ENCODE data around the gene MAP3K14.

Gene MAP3K14

DNA sequence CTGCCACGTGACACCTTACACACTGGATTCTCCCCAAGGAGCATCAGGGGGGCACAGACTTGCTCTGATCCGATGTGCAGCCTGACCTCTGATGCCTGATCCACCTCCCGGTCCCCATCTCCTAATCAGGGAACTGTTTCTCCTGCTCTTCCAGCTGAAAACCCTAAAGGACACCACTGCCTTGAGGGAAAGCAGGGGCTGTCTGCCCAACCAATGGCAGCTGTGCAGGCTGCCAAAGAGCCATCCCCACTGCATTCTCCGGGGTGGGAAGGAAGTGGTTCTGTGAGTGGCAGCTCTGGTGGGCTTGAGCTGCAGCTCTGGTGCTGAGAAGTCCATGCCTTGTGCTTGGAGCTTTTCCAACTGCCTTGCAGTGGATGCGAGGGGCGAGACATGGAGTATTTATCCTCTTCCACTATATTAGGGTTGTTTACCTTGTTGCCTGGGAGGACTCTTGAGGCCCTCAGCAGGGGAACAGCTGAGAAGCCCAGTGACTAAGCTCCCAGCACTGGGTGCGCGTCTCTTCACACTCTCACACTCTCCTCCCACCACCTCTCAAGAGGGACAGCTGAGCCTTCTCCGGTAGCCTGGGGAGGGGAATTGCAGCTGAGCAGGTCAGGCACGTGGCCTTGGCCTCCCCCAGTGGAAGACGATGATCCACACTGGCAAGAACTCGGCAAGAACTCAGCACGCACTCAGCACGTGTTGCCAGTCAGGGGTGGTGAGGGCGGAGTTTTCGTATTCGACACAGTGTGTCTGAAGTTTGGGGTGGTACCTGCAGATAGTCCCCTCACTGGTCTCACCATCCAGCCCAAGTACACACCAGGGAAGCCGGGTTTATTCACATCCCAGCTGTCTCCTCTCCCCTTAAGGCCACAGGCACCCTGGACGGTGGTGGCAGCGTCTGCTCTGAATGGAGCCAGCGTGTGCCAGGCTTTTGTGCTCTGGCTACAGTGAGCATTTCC is 33.9 kb downstream of the MAP3K14 start:
- DNase-seq (ENCODE audit: low read depth in 2 of 2), result no peak

DNA sequence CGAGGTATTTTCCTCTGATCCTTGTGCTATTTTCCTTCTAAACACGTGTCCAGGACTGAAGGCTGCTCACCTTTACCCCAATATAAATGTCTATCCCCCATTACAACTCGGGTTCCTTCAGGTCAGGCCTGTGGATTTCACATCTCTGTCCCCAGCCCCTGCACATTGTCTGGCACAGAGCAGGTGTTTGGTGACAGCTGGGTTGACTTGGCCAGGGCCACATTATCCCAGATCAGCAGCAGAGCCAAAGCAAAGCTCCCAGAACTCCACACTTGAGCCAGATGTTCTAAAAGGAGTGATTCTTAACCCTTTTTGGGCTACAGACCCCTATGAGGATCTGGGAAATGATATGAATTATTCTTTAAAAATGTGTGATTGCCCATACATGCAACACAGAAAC is 36.9 kb downstream of the MAP3K14 start:
- DNase-seq (ENCODE audit: low read depth in 2 of 2), result no peak

DNA sequence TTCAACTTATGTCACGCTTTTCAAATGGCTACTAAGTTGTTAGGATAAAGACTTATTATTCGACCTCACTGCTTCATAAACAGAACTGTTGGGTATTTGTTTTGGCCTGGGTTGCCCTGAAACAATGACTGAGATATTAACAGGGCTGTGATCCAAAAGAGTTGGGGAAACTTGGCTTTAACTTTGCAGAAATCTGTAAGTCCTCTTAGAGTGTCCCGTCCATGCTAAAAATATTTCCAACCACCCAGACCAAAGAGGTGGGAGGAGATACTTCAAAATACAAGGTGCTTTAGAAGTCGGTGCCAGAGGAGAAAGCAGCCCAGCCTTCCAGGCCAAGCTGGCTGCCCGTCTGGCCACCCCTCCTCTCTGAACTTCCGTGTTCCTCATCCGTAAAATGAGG is 38.8 kb downstream of the MAP3K14 start:
- DNase-seq (ENCODE audit: low read depth in 2 of 2), result no peak

DNA sequence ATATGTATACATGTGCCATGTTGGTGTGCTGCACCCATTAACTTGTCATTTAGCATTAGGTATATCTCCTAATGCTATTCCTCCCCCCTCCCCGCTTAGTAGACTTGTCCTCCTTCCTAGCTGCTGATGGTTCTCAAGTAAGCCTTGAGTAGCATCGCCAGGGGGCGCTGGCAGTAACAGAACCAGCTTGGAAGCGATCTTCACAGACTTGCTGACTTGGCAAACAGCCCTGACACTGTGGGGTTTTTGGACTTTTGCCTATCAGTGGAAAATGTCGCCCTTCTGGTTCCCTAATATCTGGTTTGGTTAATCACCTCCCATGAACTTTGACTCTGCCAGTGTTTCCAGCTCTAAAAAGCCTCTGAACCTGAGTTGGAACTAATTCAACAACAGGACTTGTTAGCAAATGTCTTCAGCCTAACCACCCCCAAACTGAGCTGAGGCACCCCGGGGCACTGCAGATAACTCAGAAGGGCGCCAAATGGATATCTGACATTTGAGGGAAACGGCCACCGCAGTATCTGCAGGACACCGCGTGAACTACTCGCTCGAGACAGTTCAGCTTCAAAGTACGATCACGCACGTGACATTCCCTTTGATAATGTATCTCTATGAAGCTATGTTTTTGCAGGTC is 39.5 kb downstream of the MAP3K14 start:
- DNase-seq (ENCODE audit: low read depth in 2 of 2), result peak; percentile 76 to 84

DNA sequence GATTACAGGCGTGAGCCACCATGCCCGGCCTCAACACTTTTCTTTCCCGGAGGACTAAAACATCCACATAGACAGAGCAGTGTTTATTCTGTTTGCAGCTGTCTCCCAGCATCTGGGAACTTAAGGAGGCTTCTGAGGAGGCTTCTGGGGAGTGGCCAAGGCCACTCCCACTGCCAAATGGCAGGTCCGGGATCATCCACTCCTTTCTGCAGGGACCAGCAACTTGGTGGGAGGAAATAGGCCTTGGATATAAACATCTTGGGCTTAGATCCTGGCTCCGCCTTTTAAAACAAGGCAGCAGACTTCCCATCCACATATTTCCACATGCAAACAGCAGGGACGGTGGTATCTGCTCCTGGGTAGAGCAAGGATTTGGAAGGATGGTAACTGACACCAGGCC is 40.8 kb downstream of the MAP3K14 start:
- no peak for DNase-seq (ENCODE audit: low read depth in 2 of 2)

DNA sequence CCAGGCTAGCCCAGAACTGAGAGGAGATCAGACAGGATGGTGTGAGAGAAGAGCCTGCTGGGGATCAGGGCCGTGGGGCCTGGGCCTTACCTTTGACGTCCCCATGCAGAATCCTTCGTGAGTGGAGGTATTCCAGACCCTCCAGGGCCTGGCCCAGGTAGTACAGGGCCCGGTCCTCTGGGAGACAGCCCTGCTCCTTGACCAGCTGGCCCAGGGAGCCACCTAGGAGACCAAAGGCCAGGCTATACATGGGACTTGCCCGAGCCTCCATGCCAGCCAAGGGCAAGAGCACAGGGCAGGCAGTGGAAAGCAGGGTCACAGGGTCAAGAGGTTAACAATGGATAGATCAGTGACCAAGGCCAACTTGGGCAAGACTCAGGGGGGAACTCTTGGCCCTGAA is 42.8 kb downstream of the MAP3K14 start:
- no peak for DNase-seq (ENCODE audit: low read depth in 2 of 2)

DNA sequence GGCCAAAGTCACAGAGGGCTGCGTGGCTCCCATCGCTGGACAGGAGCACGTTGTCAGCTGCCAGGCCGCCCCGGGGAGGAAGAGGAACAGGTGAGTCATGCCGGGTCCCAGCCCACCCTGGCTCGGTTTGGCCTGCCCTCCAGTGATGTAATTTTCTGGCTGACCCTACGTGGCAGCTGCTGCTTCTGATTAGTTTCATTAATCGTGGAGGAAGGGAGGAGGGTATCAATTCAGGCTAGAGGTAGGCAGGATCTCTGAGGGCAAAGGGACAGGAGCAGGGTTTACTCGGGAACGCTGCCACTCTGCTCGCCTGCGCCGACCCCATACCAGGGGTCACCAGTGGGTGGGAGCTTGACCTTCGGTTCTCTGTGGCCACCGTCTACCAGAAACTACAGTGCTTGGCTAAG is 43.3 kb downstream of the MAP3K14 start:
- DNase-seq (ENCODE audit: low read depth in 2 of 2), result no peak

DNA sequence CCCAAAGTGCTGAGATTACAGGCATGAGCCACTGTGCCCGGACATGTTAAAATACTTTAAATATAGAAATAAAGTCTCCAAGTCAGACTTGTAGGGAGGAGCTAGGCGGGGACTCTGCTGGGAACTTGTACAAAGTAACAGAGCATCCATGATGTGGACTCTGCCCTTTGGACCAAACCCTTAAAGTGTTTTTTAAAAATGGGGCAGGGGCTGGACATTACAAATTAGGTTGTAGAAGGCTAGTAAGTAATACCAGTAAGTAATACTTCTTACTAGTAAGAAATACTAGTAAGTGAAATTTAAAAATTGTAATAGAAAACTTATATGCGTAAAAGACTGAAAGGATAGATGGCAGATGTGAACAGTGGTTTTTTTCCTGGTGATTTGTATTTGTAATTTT is 45.2 kb downstream of the MAP3K14 start:
- no peak for DNase-seq (ENCODE audit: low read depth in 2 of 2)

DNA sequence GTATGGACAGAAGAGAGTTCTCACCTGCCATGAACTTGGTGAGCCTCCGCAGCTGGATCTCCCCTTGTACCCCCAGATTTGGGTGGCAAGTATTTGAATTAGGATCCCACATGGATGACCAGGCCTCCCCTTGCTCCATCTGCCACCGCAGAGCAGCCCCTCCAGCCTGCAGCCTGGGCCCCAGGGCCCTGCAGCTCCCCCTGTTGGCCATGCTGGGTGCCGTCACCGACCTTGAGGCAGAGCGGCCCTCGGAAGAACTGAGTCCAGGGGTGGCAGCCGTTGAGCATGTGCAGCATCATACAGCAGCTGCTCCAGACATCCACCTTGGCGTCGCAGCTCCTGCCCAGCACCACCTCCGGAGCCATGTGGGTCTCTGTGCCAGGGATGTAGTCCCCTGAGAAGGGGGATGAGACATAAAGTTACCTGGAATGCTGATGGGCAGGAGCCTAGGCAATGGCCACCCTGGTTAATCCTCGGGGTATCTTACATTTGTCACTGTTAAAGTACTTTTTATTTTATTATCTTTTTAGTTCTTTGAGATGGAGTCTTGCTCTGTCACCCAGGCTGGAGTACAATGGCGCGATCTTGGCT is 45.9 kb downstream of the MAP3K14 start:
- peak in 1 of 2 donors; percentile 48 for DNase-seq (ENCODE audit: low read depth in 2 of 2)

DNA sequence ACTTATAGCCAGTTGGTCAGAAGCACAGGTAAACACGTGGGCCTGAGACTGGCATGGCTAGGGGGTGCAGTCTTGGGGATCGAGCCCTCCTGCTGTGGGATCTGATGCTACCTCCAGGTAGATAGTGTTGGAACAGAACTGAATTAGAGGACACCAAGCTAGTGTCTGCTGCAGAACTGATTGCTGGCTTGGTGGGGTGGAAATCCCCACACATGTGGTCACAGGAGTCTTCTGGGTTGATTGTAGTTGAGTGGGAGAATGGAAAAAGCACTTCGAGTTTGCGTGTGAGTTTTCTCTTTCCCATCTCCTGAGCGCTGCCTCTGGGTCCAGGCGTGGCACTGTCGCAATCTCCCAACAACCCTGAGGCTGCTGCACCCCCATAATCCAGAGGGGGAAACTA is 46.9 kb downstream of the MAP3K14 start:
- no peak for DNase-seq (ENCODE audit: low read depth in 2 of 2)

DNA sequence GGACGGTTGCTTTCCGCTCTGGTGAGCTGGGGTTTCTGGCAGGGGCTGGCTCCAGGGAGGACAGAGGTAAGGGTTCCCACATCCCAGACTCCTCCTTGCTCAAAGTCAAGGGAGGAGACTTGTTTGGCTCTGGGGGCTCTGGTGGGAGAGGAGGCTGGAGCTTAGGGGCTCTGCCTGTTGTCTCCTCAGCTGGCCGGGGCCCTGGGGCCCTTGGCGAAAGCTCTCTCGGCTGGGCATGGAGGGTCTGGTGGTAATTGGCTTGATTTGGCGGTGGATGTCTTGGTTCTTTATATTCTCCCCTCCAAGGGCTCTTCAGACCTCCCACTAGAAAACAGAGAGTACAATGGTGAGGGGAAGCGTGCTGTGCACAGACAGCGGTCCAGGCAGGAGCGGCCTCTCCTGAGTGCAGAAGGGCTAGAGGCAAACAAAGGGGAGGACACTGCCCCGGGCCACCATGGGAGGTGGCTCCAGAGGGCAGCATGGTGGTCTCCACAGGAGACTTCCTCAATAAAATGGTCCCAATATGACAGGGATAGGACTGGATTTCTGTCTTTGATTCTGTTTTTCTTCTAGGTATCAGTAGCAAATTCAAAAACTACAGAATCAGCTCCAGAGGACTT is 49.3 kb downstream of the MAP3K14 start:
- no peak for DNase-seq (ENCODE audit: low read depth in 2 of 2)

DNA sequence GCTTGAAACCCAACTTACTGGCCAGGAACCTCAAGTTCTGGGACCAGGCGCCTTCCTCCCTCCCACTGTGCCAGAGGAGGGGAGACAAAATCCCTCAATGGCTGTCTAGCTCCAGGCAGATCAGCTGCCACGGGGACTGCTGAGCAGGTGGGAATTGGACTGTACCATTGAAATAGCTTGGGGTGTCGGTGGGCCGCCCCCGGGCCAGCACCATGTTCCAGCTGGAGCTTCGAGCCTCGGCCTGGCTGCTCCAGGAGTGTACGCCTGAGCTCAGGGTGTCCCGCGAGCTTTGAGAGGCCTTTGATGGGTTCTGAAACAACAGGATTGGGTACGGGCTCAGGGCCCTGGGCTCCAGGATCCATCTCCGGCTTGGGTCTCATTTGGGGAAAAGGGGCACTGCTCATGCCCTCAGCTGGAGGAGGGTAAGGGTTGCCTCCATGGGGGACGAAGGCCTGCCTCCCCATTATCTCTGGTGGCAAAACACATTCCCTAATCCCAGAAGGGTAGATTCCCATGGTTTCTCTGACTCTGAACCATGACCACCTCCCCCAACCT is 50.4 kb downstream of the MAP3K14 start:
- no peak for DNase-seq (ENCODE audit: low read depth in 2 of 2)

DNA sequence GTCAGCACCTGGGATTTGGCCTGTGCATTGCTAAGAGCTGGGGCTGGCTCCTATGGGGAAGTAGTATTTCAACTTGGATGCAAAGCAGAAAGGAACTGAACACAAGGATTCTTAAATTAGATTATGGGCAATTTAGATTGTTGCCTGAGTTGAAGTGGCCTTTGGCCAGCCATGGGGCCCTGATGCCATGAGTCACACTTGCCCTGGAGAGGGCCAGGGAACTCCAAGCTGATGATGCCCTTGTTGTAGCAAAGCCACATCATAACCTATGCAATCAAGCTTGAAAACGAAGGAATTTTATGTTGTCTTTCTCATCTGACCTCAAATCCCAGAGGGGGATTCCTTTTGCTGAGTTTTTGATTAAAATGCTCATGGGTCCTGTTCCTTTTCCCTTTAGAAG is 51.0 kb downstream of the MAP3K14 start:
- no peak for DNase-seq (ENCODE audit: low read depth in 2 of 2)

DNA sequence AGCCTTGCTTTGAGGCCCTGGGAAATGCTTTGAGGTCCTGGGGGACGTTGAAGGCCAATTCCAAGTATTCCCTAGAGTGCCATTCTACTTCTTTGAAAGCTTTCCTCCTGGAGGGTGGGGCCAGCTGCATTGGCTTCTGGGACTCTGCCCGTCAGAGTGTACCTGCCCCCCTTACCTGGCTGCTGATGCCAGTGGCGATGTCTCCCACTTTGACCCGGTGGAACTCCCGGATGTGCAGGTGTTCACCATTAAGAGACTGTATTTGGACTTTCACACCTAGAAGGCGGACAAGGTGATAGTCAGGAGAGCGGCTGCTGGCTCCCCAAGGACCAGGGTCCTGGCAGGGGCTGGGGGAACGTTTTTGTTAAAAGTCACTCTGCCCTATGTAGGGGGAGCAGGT is 51.8 kb downstream of the MAP3K14 start:
- no peak for DNase-seq (ENCODE audit: low read depth in 2 of 2)

DNA sequence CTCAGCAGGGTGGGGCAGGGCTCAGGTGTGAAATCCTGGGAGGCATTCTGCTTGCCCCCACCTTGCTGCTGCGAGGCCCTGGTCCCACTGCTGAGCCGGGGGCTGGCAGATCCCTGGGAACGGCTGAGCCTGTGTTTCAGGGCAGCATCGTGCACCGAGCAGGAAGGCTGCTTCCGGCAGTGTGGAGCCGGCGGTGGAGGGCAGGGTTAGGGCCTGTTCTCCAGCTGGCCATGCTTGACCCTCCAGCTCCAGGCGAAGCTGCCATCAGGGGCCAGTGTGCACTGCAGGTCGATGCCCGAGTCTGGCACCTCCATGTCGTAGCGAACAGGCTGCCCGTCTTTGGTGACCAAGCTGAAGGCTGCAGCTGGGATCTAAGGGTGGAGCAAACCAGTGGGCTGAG is 52.4 kb downstream of the MAP3K14 start:
- no peak for DNase-seq (ENCODE audit: low read depth in 2 of 2)

DNA sequence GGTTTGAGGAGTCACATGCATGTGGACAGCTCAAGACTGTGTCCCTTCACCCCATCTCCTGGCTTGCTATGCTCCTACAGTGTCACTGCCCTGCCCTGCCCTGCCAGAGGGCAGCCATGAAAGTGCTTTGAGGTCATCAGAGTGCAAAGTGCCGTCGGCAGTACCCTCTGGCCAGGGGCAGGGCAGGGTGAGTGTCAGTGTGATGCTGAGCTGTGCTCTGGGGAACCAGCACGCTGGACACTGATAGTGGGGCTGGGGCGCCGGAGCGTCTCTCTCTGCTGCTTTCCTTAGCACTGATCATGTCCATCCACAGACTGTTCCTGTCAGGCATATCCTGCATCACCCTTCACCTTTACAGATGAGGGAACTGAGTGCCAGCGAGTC is 53.4 kb downstream of the MAP3K14 start:
- no peak for DNase-seq (ENCODE audit: low read depth in 2 of 2)

DNA sequence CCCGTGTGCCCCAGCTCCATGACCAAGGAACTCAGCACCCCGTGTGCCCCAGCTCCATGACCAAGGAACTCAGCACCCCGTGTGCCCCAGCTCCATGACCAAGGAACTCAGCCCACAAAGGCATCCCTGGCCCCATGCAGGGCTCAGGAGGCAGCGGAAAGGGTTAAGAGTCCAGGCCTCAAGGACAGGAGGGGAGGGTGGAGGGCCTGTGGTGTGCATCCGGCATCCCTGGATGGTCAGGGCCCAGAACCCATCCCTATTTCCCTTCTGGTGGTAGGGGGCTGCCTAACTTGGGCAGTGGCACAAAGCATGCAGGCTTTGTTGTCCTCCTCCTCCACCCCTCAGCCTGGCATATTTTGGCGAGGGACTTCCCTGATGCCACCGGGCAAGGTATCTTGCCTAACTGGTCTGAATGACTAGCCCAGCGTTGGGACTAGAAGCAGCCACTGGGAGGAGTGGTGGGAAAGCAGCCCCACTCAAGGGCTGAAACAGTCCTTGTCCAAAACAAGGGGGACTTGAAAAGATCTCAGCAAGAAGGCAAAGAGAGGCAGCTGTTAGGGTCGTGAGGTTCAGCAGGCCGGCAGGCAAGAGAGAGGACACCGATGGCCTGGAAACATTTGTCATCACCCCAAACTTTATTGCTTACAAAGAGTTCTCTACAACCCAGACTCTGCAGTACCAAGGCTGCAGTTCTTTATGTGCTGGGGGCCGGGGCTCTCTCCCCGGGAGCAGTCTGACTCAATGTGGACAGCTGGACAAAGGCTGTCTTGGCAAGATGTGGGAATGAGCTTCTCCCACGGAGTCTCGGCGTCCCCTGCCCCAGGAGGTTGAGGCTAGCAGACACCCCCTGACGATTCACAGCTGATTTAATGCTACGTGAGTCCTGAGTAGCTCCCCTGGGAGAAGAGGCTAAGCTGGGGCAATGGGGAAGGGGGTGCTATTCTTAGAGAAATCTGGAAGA is 54.0 kb downstream of the MAP3K14 start:
- DNase-seq (ENCODE audit: low read depth in 2 of 2), result no peak

DNA sequence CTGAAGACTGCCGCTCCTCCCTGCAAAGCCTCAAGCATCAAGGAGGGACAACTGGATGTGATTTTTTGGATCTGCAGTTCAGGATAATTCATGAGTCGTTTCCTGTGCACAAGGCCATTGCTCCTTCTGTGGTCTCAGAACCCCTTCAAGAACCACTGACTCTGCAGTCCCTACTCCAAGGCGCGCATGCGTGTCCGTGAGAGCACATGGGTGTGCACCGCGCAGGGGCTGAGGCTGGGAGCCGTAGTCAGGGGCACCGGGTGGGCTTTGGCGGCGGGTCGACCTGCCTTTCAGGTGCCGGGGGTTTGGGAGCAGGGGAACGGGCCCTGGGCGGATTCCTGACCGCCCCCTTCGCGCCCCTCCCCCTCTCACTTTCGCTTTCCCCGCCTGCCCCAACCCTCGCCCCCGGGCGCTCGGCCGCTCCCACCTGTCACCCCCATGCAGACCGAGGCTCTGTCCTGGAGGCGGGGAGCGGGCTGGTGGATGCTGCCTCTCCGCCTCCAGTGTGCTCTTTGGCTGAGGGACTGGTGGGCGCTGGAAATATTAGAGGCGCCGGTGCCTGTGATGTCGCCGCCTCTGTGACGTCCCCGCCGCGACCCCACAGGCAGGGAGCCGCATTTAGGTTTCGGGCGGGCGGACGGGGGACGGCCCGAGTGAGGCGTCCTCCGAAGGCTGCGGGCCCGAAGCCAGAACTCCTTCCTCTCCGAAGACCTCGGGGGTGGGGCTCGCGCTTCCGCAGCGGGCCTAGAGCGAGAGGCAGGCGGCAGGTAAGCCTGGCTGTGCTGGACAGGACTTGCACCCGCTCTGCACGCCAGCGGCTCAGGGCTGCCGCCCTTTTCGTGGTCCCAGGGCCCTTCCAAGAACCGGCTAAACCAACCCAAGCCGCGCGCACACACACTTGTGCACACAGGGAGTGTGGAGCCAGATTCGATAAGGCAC is 55.0 kb downstream of the MAP3K14 start, which contains the start of gene SPATA32:
Gene SPATA32, minus strand, starts transcription at position 518 of the 939 bp plus-strand sequence. Its CDS starts 78 bp downstream, at position 440.
- DNase-seq (ENCODE audit: low read depth in 2 of 2), result peak; percentile 41 to 45

DNA sequence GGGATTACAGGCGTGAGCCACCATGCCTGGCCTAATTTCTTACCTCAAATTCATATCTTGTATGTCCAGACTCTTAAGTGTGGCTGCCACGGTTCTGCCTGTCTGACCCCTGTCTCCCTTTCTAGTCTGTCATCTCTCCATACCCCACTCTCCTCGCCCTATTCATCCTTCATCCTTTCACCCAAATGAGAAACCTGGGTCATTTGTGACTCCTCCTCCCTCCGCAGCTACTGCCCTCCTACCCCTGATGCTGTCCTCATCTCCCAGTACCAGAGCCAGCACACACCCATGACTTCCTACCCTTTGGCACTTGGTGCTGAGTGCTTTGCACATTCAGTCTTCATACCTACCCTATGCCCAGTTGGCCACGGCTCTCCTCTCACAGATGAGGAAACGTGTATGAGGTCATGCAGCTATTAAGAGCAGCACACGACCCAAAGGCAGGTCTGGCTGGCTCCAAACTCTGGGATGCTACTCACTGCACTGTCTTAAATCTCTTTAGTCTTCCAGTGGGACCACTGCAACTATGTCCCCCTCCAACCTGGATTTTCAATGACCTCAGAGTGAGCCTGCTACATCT is 56.5 kb downstream of the MAP3K14 start:
- DNase-seq (ENCODE audit: low read depth in 2 of 2), result no peak

Data from stimulated activated CD4-positive, alpha-beta T cell treated with anti-CD3 and anti-CD28 coated beads, Interleukin-15, amount 100 ng/mL, for 48 hours (primary cell).